Hematopoietic multipotent progenitor cell treated with erythropoietin and hydrocortisone succinate and interleukin-3 and kit ligand, for 4 days (in vitro differentiated cells): ENCODE results near the gene ITGAE.
"Not testable (repeated sequence)": the region's sequence is repeated elsewhere in the genome, so short reads cannot be mapped to it uniquely, and the experiment has no call there.

Experiments used
- DNase-seq: peaks from one replicate; pipeline ENCODE4 v3.0.0-alpha.2; 2015

Gene ITGAE

GRCh38 chr17:3761036-3761917 lies 39.7 kb downstream of the ITGAE start:
- DNase-seq = no peak

- DNase-seq = no peak
Measured at GRCh38 chr17:3759597-3760216, 41.3 kb downstream of the ITGAE start.

GRCh38 chr17:3755335-3756030 lies 45.5 kb downstream of the ITGAE start:
- DNase-seq = no peak

GRCh38 chr17:3754458-3755334 lies 46.3 kb downstream of the ITGAE start:
- DNase-seq = peak; percentile 87

- no peak for DNase-seq
Measured at GRCh38 chr17:3754066-3754457, 46.9 kb downstream of the ITGAE start.

GRCh38 chr17:3753624-3754023 lies 47.4 kb downstream of the ITGAE start:
- DNase-seq = no peak

GRCh38 chr17:3751836-3752235 lies 49.2 kb downstream of the ITGAE start:
- DNase-seq = no peak

GRCh38 chr17:3750926-3751325 lies 50.1 kb downstream of the ITGAE start:
- no peak for DNase-seq

GRCh38 chr17:3750296-3750695 lies 50.7 kb downstream of the ITGAE start:
- no peak for DNase-seq

- no peak for DNase-seq
Measured at GRCh38 chr17:3748576-3748975, 52.4 kb downstream of the ITGAE start.

GRCh38 chr17:3747805-3748204 lies 53.2 kb downstream of the ITGAE start:
- DNase-seq = no peak

- DNase-seq = no peak
Measured at GRCh38 chr17:3745071-3745470, 55.9 kb downstream of the ITGAE start.

GRCh38 chr17:3744014-3744413 lies 57.0 kb downstream of the ITGAE start:
- no peak for DNase-seq

GRCh38 chr17:3740611-3741073 lies 60.3 kb downstream of the ITGAE start:
- DNase-seq = peak; percentile 66

- DNase-seq = no peak
Measured at GRCh38 chr17:3739422-3740124, 61.4 kb downstream of the ITGAE start.

- DNase-seq = no peak
Measured at GRCh38 chr17:3738562-3739295, 62.3 kb downstream of the ITGAE start.

GRCh38 chr17:3735515-3735914 lies 65.5 kb downstream of the ITGAE start:
- peak; percentile 45 for DNase-seq

GRCh38 chr17:3734911-3735276 lies 66.1 kb downstream of the ITGAE start:
- DNase-seq = not testable (repeated sequence)

- DNase-seq = no peak
Measured at GRCh38 chr17:3732210-3732621, 68.8 kb downstream of the ITGAE start.

- DNase-seq = no peak
Measured at GRCh38 chr17:3730881-3731429, 70.0 kb downstream of the ITGAE start.

- no peak for DNase-seq
Measured at GRCh38 chr17:3729881-3730280, 71.1 kb downstream of the ITGAE start.
